H1 (cell line): ENCODE results near the gene INPPL1. TPM values are rescaled to one million over a fixed set of nuclear protein-coding genes. Genes with fewer than 3 reads are reported as not detected.

ENCODE experiments used
- CTCF ChIA-PET: fragments of 300-600 bp; sonication (Branson Sonifier 250); formaldehyde crosslinking; loops from one replicate; lab custom pipeline; 2021; ENCODE audit not compliant: partially characterized antibody; lab: Charles Lee
- POLR2A ChIA-PET: fragments of 300-600 bp; sonication (Branson Sonifier 250); formaldehyde crosslinking; loops from one replicate; lab custom pipeline; 2021; ENCODE audit warnings: inconsistent platforms; ENCODE audit not compliant: partially characterized antibody; lab: Charles Lee
- DNase-seq, 2 experiments: peaks; one replicate each; pipeline versions ENCODE4 v3.0.0 to v3.0.0-alpha.2; 2010 to 2022; ENCODE audit warnings: low spot score in 2 of 2, low read depth in 1 of 2, mixed read lengths in 1 of 2
- FAIRE-seq: peaks from 2 replicates; lab custom pipeline; 2011; peaks lifted over from hg19 to GRCh38; lab: Jason Lieb, UNC
- H2AFZ ChIP-seq: 2 replicates; pipeline ENCODE4 v1.8.1; 2012; ENCODE audit warnings: low read length, inconsistent platforms
- H2AK5ac ChIP-seq: 2 replicates; pipeline ENCODE4 v1.6.1; 2013; ENCODE audit warnings: low read depth, low read length
- H2BK120ac ChIP-seq: replicated peaks from 2 replicates; pipeline ENCODE3; 2013; ENCODE audit warnings: low read depth, low read length, inconsistent platforms
- H2BK12ac ChIP-seq: 2 replicates; pipeline ENCODE4 v1.6.1; 2013; ENCODE audit warnings: low read depth, low read length
- H2BK15ac ChIP-seq: 2 replicates; pipeline ENCODE4 v1.6.1; 2013; ENCODE audit warnings: low read length
- H2BK20ac ChIP-seq: 2 replicates; pipeline ENCODE4 v1.6.1; 2013; ENCODE audit warnings: low read length
- H2BK5ac ChIP-seq: 2 replicates; pipeline ENCODE4 v1.6.1; 2013; ENCODE audit warnings: low read depth, low read length
- H3K14ac ChIP-seq: 2 replicates; pipeline ENCODE4 v1.6.1; 2013; ENCODE audit warnings: inconsistent platforms; ENCODE audit not compliant: insufficient read length
- H3K18ac ChIP-seq: 2 replicates; pipeline ENCODE4 v1.6.1; 2013; ENCODE audit warnings: low read length; ENCODE audit errors: extremely low read depth
- H3K23ac ChIP-seq: 2 replicates; pipeline ENCODE4 v1.6.1; 2013; ENCODE audit warnings: inconsistent platforms; ENCODE audit not compliant: insufficient read length
- H3K23me2 ChIP-seq: 2 replicates; pipeline ENCODE4 v1.6.1; 2013; ENCODE audit warnings: low read depth, low read length
- H3K27ac ChIP-seq: 2 replicates; pipeline ENCODE4 v1.6.1; 2011; ENCODE audit warnings: low read depth, low read length, inconsistent platforms
- H3K27me3 ChIP-seq, 4 experiments: replicated peaks in 1 of 4; 1 replicate in 1 of 4; 2 replicates in 3 of 4; pipeline versions ENCODE4 v1.6.1 to v1.8.1; 2011 to 2013; ENCODE audit warnings: low read length in 3 of 4, mild to moderate bottlenecking in 3 of 4, inconsistent platforms in 2 of 4, mixed read lengths in 2 of 4, moderate library complexity in 1 of 4; ENCODE audit not compliant: control insufficient read depth in 3 of 4, insufficient read depth in 3 of 4; ENCODE audit errors: extremely low read depth in 1 of 4
- H3K36me3 ChIP-seq, 4 experiments: 2 replicates each; pipeline versions ENCODE4 v1.6.1 to v1.8.1; 2011 to 2013; ENCODE audit warnings: mild to moderate bottlenecking in 4 of 4, low read length in 3 of 4, moderate library complexity in 2 of 4, control low read depth in 1 of 4, inconsistent platforms in 1 of 4; ENCODE audit not compliant: insufficient read depth in 4 of 4, control insufficient read depth in 2 of 4
- H3K4ac ChIP-seq: replicated peaks from 2 replicates; pipeline ENCODE3; 2013; ENCODE audit warnings: low read length, low read depth, mixed read lengths, inconsistent platforms; ENCODE audit not compliant: insufficient read length
- H3K4me1 ChIP-seq, 4 experiments: replicated peaks in 1 of 4; 1 replicate in 1 of 4; 2 replicates in 3 of 4; pipeline versions ENCODE4 v1.6.1 to v1.8.1; 2011 to 2013; ENCODE audit warnings: low read length in 3 of 4, inconsistent platforms in 2 of 4, mixed read lengths in 1 of 4; ENCODE audit not compliant: insufficient read depth in 4 of 4, control insufficient read depth in 3 of 4
- H3K4me2 ChIP-seq, 2 experiments: 2 replicates each; pipeline versions ENCODE4 v1.6.1 to v1.8.1; 2011 to 2013; ENCODE audit warnings: low read depth in 2 of 2, low read length in 2 of 2, control low read depth in 1 of 2, inconsistent platforms in 1 of 2, mild to moderate bottlenecking in 1 of 2; ENCODE audit not compliant: insufficient read depth in 1 of 2
- H3K4me3 ChIP-seq, 4 experiments: fragments of 200-600, 300-600 bp in 1 of 4; sonication (generic), shearing (Covaris generic), sonication (Bioruptor Twin) in 1 of 4; 2 replicates each; pipeline versions ENCODE4 v1.5.1 to v1.8.1; 2011 to 2016; ENCODE audit warnings: low read length in 4 of 4, low read depth in 3 of 4, control low read depth in 2 of 4, inconsistent platforms in 2 of 4, mild to moderate bottlenecking in 2 of 4, mixed read lengths in 1 of 4, moderate library complexity in 1 of 4; ENCODE audit not compliant: insufficient read depth in 2 of 4; ENCODE audit errors: extremely low read depth in 1 of 4
- H3K56ac ChIP-seq: replicated peaks from 2 replicates; pipeline ENCODE3; 2013; ENCODE audit warnings: low read depth, mild to moderate bottlenecking, mixed read lengths, low read length, inconsistent platforms; ENCODE audit not compliant: insufficient read length
- H3K79me1 ChIP-seq: 2 replicates; pipeline ENCODE4 v1.6.1; 2013; ENCODE audit warnings: low read depth, low read length, control low read depth
- H3K79me2 ChIP-seq, 2 experiments: 2 replicates each; pipeline versions ENCODE4 v1.6.1 to v1.8.1; 2012 to 2013; ENCODE audit warnings: low read length in 2 of 2, mild to moderate bottlenecking in 2 of 2, inconsistent platforms in 1 of 2; ENCODE audit not compliant: insufficient read depth in 2 of 2, control insufficient read depth in 1 of 2
- H3K9ac ChIP-seq, 4 experiments: replicated peaks in 1 of 4; 1 replicate in 1 of 4; 2 replicates in 3 of 4; pipeline versions ENCODE4 v1.6.1 to v1.8.1; 2011 to 2013; ENCODE audit warnings: low read depth in 3 of 4, low read length in 3 of 4, control low read depth in 2 of 4, mild to moderate bottlenecking in 2 of 4, moderate library complexity in 2 of 4, inconsistent platforms in 1 of 4; ENCODE audit errors: extremely low read depth in 1 of 4
- H3K9me3 ChIP-seq, 2 experiments: 2 replicates each; pipeline versions ENCODE4 v1.6.1 to v1.8.1; 2012 to 2013; ENCODE audit warnings: mild to moderate bottlenecking in 2 of 2, moderate library complexity in 2 of 2, control low read depth in 1 of 2, inconsistent platforms in 1 of 2, low read depth in 1 of 2, low read length in 1 of 2, mixed read lengths in 1 of 2; ENCODE audit not compliant: insufficient read depth in 2 of 2
- H4K20me1 ChIP-seq, 2 experiments: replicated peaks in 1 of 2; 2 replicates each; pipeline versions ENCODE3 to v1.8.1; 2011 to 2013; ENCODE audit warnings: inconsistent platforms in 2 of 2, low read length in 2 of 2, mild to moderate bottlenecking in 1 of 2; ENCODE audit not compliant: insufficient read depth in 2 of 2, control insufficient read depth in 1 of 2
- H4K5ac ChIP-seq: 2 replicates; pipeline ENCODE4 v1.6.1; 2013; ENCODE audit warnings: low read length, low read depth, mixed read lengths, inconsistent platforms; ENCODE audit not compliant: insufficient read length
- H4K8ac ChIP-seq: 2 replicates; pipeline ENCODE4 v1.8.0; 2013; ENCODE audit warnings: mild to moderate bottlenecking, moderate library complexity, low read length, inconsistent platforms; ENCODE audit not compliant: insufficient read depth; ENCODE audit errors: extremely low read depth
- H4K91ac ChIP-seq: replicated peaks from 2 replicates; pipeline ENCODE3; 2013; ENCODE audit warnings: low read length, mixed read lengths, inconsistent platforms; ENCODE audit not compliant: insufficient read length
- KDM1A ChIP-seq: fragments of 200-600, 300-600 bp; sonication (generic); IDR thresholded peaks from 2 replicates; pipeline ENCODE4 v1.7.1; 2016; ENCODE audit warnings: mild to moderate bottlenecking, low read length, borderline replicate concordance
- KDM4A ChIP-seq: IDR thresholded peaks from one replicate; pipeline ENCODE4 v1.7.1; 2012; ENCODE audit warnings: low read depth, mild to moderate bottlenecking, moderate library complexity, low read length, inconsistent platforms; ENCODE audit not compliant: severe bottlenecking
- KDM5A ChIP-seq: fragments of 200-600 bp; IDR thresholded peaks from 2 replicates; pipeline ENCODE4 v1.7.1; 2012; ENCODE audit warnings: mild to moderate bottlenecking, low read length, inconsistent platforms, mixed read lengths
- POLR2AphosphoS5 ChIP-seq: IDR thresholded peaks from 2 replicates; pipeline ENCODE4 v1.6.1; 2011; ENCODE audit warnings: low read depth, low read length
- RFX5 ChIP-seq: IDR thresholded peaks from 2 replicates; pipeline ENCODE4 v1.6.1; 2011; ENCODE audit warnings: low read depth, low read length, improper control_type of control experiment, borderline replicate concordance
- RNF2 ChIP-seq: fragments of 200-900, 300-1000 bp; sonication (generic); IDR thresholded peaks from 2 replicates; pipeline ENCODE4 v1.7.1; 2016; ENCODE audit warnings: borderline replicate concordance, low read depth, mild to moderate bottlenecking, antibody characterized with exemption, low read length; ENCODE audit not compliant: poor library complexity, severe bottlenecking; ENCODE audit errors: missing control alignments
- SIN3A ChIP-seq, 2 experiments: IDR thresholded peaks in 1 of 2; conservative IDR thresholded peaks in 1 of 2; 2 replicates each; pipeline ENCODE4 v1.6.1; 2011 to 2012; ENCODE audit warnings: low read length in 2 of 2, improper control_type of control experiment in 1 of 2, low read depth in 1 of 2, mild to moderate bottlenecking in 1 of 2
- SRF ChIP-seq: IDR thresholded peaks from 2 replicates; pipeline ENCODE4 v1.6.1; 2011; ENCODE audit warnings: mild to moderate bottlenecking, low read depth, low read length, moderate library complexity
- WGBS, 2 experiments: shearing (Covaris generic) in 1 of 2; methylation state at CpG; one replicate each; pipeline versions ENCODE4 v1.1.6 to v1.1.7; 2013 to 2015; ENCODE audit warnings: low lambda C conversion rate in 2 of 2, mixed read lengths in 2 of 2, inconsistent platforms in 1 of 2, low coverage in 1 of 2, missing lambda C conversion rate in 1 of 2; ENCODE audit not compliant: insufficient replicate concordance in 2 of 2, insufficient coverage in 1 of 2, insufficient read length in 1 of 2; ENCODE audit errors: extremely low coverage in 1 of 2, missing lambda C conversion rate in 1 of 2; 5-methylcytosine and 5-hydroxymethylcytosine counted together
- polyA plus RNA-seq, 7 experiments: library from polyadenylated mRNA; depleted of rRNA in 3 of 7; stranded (reverse) in 5 of 7; unstranded in 2 of 7; fragments of >200 nt in 5 of 7; fragments of 200-250 nt in 2 of 7; gene quantifications; 1 replicate in 5 of 7; 2 replicates in 1 of 7; 4 replicates in 1 of 7; pipeline versions ENCODE4 v1.2.1 to v1.2.3, GENCODE V29; 2011 to 2013; ENCODE audit warnings: missing spikeins in 2 of 7, mixed read lengths in 2 of 7
- total RNA-seq: library from RNA; stranded (reverse); fragmentation: NEBNext Ultra II Directional; extraction: Animal tissue kit (Norgen Biotek cat#: 25700); gene quantifications from 2 replicates; pipeline ENCODE4 v1.2.1, GENCODE V29; 2021

INPPL1 gene
- total and polyA plus RNA-seq, 2 of the 8 experiments (the other 6 are each of a cell fraction or from before 2014, with no cell fraction given), result 54.5 to 79.5 TPM

DNA sequence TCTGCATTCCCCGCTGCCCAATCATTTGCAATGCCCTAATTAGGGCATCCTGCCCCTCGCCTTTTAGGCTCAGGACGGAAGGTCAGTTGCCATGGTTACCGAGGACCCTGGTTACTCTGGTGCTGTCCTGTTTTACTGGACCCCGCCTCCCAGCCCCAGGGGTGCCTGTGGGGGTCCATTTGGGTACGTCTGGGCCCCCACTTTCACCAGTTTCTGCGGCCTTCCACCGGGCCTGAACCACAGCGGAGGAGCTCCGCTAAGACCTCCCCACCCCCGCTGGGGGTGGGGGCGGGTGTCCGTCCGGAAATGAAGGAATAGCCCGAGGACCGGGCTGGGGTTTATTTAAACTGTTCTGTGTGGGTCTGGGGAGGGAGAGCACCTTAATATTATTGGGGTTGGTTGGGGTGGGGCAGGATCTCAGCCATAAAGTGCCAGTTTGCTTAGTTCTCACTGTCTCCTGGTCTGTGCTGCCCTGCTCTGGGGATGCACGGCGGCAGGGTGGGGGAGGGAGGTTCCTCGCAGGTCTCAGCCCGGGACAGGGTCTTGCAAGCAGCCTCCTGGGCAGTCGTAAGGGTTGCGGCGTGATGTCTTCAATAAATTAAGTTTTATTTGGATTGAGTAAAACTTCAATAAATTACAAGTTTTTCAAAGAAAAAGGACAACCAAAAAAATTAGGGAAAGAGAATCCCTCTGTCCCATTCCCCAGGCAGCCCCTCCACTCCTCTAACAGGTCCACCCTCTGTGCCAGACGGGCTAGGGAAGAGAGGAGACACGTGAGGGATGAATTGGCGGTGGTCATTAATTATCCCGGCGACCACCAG, 14.1 kb downstream of the INPPL1 start:
- no peak overlapping the region for H2AK5ac ChIP-seq
- no peak overlapping the region for H4K5ac ChIP-seq
- H3K9me3 ChIP-seq, result no peaks in the 10 kb centered on the region; a peak in 1 of 4 replicates
- H3K23ac ChIP-seq, result no peak overlapping the region
- H3K27ac ChIP-seq, result no peak overlapping the region
- H3K4ac ChIP-seq, result no peak overlapping the region
- H3K56ac ChIP-seq, result no peak overlapping the region
- H2BK120ac ChIP-seq, result no peak overlapping the region
- H3K23me2 ChIP-seq, result peaks cover 12% of the 10 kb centered on the region; the same call in 1 of the 2 replicates
- no peak overlapping the region for H4K8ac ChIP-seq
- no peak overlapping the region for H2AFZ ChIP-seq
- H3K36me3 ChIP-seq, result peaks cover 11 to 30% (median 22%) of the 10 kb centered on the region in 4 experiments; a peak in 6 of 8 replicates
- FAIRE-seq (no peak), DNase-seq (no peak)
- H3K18ac ChIP-seq, result peak overlapping the region; percentile 13; the same call in 1 of the 2 replicates
- TF ChIP-seq KDM5A (no peak), SIN3A (conservative IDR thresholded peaks at IDR 0.05 in 1 of 2, IDR thresholded peaks at IDR 0.05 in 1 of 2; ENCODE audit: low read depth in 1 of 2, low read length in 2 of 2) (0 out of 4 replicates have a peak, but pooled peaks of 1 of the 2 experiments have one; percentile 7), RNF2 (no peak), KDM4A (no peak), POLR2AphosphoS5 (no peak), KDM1A (no peak), RFX5 (no peak), SRF (peak; percentile 76; the same call in 1 of the 2 replicates)
- peaks cover 3 to 29% (median 23%) of the 10 kb centered on the region in 4 experiments for H3K4me1 ChIP-seq
- POLR2A ChIA-PET, result interaction anchor here (0.7 to 7.7 kb wide), 9 partner anchors 10 to 235 kb away, joined by 3 to 160 read pairs (median 3); partner anchors contain the start of genes CLPB and INPPL1
- no peak overlapping the region for H2BK12ac ChIP-seq
- peak overlapping the region; percentile 87 to 90 for H3K4me2 ChIP-seq
- H2BK15ac ChIP-seq, result no peak overlapping the region
- H4K20me1 ChIP-seq, result peaks cover 11 to 12% of the 10 kb centered on the region in 2 experiments
- H4K91ac ChIP-seq, result no peak overlapping the region
- 23% methylated on average over 24 of the region's 28 CpGs; no CpG with 5 or more reads in 1 of the 2 experiments for WGBS, 2 experiments
- H3K14ac ChIP-seq, result no peak overlapping the region
- CTCF ChIA-PET, result interaction anchor here (0.8 to 5.2 kb wide), 22 partner anchors 12 to 213 kb away, joined by 3 to 72 read pairs (median 4); partner anchors contain the start of genes CLPB and INPPL1
- peaks cover 42 to 54% (median 51%) of the 10 kb centered on the region in 4 experiments for H3K27me3 ChIP-seq
- H3K79me2 ChIP-seq, result no peaks in the 10 kb centered on the region
- H3K9ac ChIP-seq, result no peak overlapping the region
- H2BK5ac ChIP-seq, result no peak overlapping the region
- no peaks in the 10 kb centered on the region for H3K79me1 ChIP-seq
- H2BK20ac ChIP-seq, result no peak overlapping the region
- H3K4me3 ChIP-seq, result peak overlapping the region; percentile 27 to 60 (median 38); a peak in 6 of 8 replicates
